Endodermal cell (in vitro differentiated cells): ENCODE measurements around the gene TMEM44. TPM values are rescaled to one million over a fixed set of nuclear protein-coding genes. Genes with fewer than 3 reads are reported as not detected.

Experiments used
- DNase-seq: peaks from one replicate; pipeline ENCODE4 v3.0.0-alpha.2; 2017
- H3K27ac ChIP-seq: 2 replicates; pipeline ENCODE4 v1.5.1; 2013; ENCODE audit warnings: mild to moderate bottlenecking, low read depth, low read length, moderate library complexity
- H3K27me3 ChIP-seq: 2 replicates; pipeline ENCODE4 v1.6.1; 2013; ENCODE audit warnings: mild to moderate bottlenecking, low read length, moderate library complexity; ENCODE audit not compliant: insufficient read depth, control insufficient read depth, poor library complexity, severe bottlenecking
- H3K36me3 ChIP-seq: 2 replicates; pipeline ENCODE4 v1.7.0; 2013; ENCODE audit warnings: mild to moderate bottlenecking, low read length, moderate library complexity; ENCODE audit not compliant: control insufficient read depth, insufficient read depth
- H3K4me1 ChIP-seq: one replicate; pipeline ENCODE4 v1.7.0; 2013; ENCODE audit warnings: low read length; ENCODE audit not compliant: control insufficient read depth, insufficient read depth
- H3K4me3 ChIP-seq: 2 replicates; pipeline ENCODE4 v1.5.1; 2013; ENCODE audit warnings: mild to moderate bottlenecking, low read length, moderate library complexity
- H3K9ac ChIP-seq: 2 replicates; pipeline ENCODE4 v1.6.1; 2013; ENCODE audit warnings: mild to moderate bottlenecking, low read length, moderate library complexity; ENCODE audit not compliant: poor library complexity, severe bottlenecking; ENCODE audit errors: extremely low read depth
- H3K9me3 ChIP-seq: 2 replicates; pipeline ENCODE4 v1.6.1; 2013; ENCODE audit warnings: mild to moderate bottlenecking, low read length, moderate library complexity; ENCODE audit not compliant: control insufficient read depth
- H3K27ac Mint-ChIP-seq: 2 replicates; pipeline ENCODE4 v1.8.0; 2020; ENCODE audit warnings: mixed read lengths
- H3K27me3 Mint-ChIP-seq: 2 replicates; pipeline ENCODE4 v1.8.0; 2021; ENCODE audit warnings: mild to moderate bottlenecking, mixed read lengths; ENCODE audit not compliant: insufficient read depth
- H3K36me3 Mint-ChIP-seq: 2 replicates; pipeline ENCODE4 v1.8.0; 2020; ENCODE audit warnings: low read depth, mixed read lengths
- H3K4me1 Mint-ChIP-seq: 2 replicates; pipeline ENCODE4 v1.8.0; 2020; ENCODE audit warnings: mixed read lengths
- H3K4me3 Mint-ChIP-seq: 2 replicates; pipeline ENCODE4 v1.8.0; 2020; ENCODE audit warnings: mild to moderate bottlenecking, moderate library complexity, mixed read lengths
- H3K9me3 Mint-ChIP-seq: 2 replicates; pipeline ENCODE4 v1.8.0; 2020; ENCODE audit warnings: mild to moderate bottlenecking, mixed read lengths
- CTCF ChIP-seq: fragments of 200-600 bp; sonication (generic); conservative IDR thresholded peaks from 2 replicates; pipeline ENCODE4 v1.5.0; 2021; ENCODE audit warnings: antibody characterized with exemption, mild to moderate bottlenecking
- WGBS, 2 experiments: methylation state at CpG; one replicate each; pipeline versions ENCODE4 v1.1.5 to v1.1.7; 2013; ENCODE audit warnings: missing lambda C conversion rate in 2 of 2, mixed read lengths in 1 of 2; ENCODE audit not compliant: insufficient coverage in 1 of 2, insufficient read length in 1 of 2; 5-methylcytosine and 5-hydroxymethylcytosine counted together
- total RNA-seq, 2 donors: library from RNA; stranded (reverse); fragmentation: NEBNext Ultra II Directional in 1 of 2; extraction: Animal tissue kit (Norgen Biotek cat#: 25700) in 1 of 2; gene quantifications; 2 replicates in 1 of 2; 3 replicates in 1 of 2; pipeline ENCODE4 v1.2.1, GENCODE V29; 2021

The TMEM44 gene
- total RNA-seq, 2 donors from 2014 or later: 31.0 to 34.4 TPM

- TF ChIP-seq CTCF: no peak
- no peak overlapping the region for H3K4me3 Mint-ChIP-seq
- 79 to 83% methylated on average over 7 of the region's 7 CpGs for WGBS, 2 experiments
- Histone ChIP-seq H3K27me3 (no peaks in the 10 kb centered on the region), H3K36me3 (peaks cover 73% of the 10 kb centered on the region), H3K4me3 (no peak overlapping the region), H3K4me1 (no peaks in the 10 kb centered on the region), H3K27ac (no peak overlapping the region), H3K9ac (no peak overlapping the region), H3K9me3 (no peaks in the 10 kb centered on the region)
- peaks cover 2% of the 10 kb centered on the region for H3K4me1 Mint-ChIP-seq
- no peak for DNase-seq
- no peaks in the 10 kb centered on the region for H3K27me3 Mint-ChIP-seq
- H3K27ac Mint-ChIP-seq: no peak overlapping the region
- H3K9me3 Mint-ChIP-seq: no peaks in the 10 kb centered on the region
- peaks cover 68% of the 10 kb centered on the region for H3K36me3 Mint-ChIP-seq
Measured at GRCh38 chr3:194657439-194657838, 24.2 kb upstream of the TMEM44 start.

GRCh38 chr3:194654443-194654842 is 21.2 kb upstream of the TMEM44 start:
- Mint-ChIP-seq H3K9me3 (no peaks in the 10 kb centered on the region), H3K27me3 (no peaks in the 10 kb centered on the region), H3K4me3 (no peak overlapping the region), H3K27ac (no peak overlapping the region), H3K36me3 (peaks cover 76% of the 10 kb centered on the region), H3K4me1 (peaks cover 2% of the 10 kb centered on the region)
- Histone ChIP-seq H3K9me3 (no peaks in the 10 kb centered on the region), H3K27me3 (no peaks in the 10 kb centered on the region), H3K4me1 (no peaks in the 10 kb centered on the region), H3K9ac (no peak overlapping the region), H3K36me3 (peaks cover 77% of the 10 kb centered on the region), H3K27ac (no peak overlapping the region), H3K4me3 (no peak overlapping the region)
- WGBS, 2 experiments: 80 to 84% methylated on average over 5 of the region's 5 CpGs
- no peak for DNase-seq
- no peak for TF ChIP-seq CTCF

GRCh38 chr3:194647747-194648146 is 14.5 kb upstream of the TMEM44 start:
- Histone ChIP-seq H3K4me3 (no peak overlapping the region), H3K27me3 (no peaks in the 10 kb centered on the region), H3K9me3 (no peaks in the 10 kb centered on the region), H3K9ac (no peak overlapping the region), H3K4me1 (no peaks in the 10 kb centered on the region), H3K36me3 (peaks cover 84% of the 10 kb centered on the region), H3K27ac (no peak overlapping the region)
- Mint-ChIP-seq H3K4me3 (no peak overlapping the region), H3K9me3 (no peaks in the 10 kb centered on the region), H3K27me3 (no peaks in the 10 kb centered on the region), H3K36me3 (peaks cover 73% of the 10 kb centered on the region), H3K27ac (no peak overlapping the region), H3K4me1 (no peaks in the 10 kb centered on the region)
- TF ChIP-seq CTCF: no peak
- DNase-seq: no peak
- WGBS, 2 experiments: 90 to 94% methylated on average over 2 to 3 of the region's 3 CpGs
